ENCODE measurements around the gene MIS18A.
"Not testable (repeated sequence)": the region's sequence is repeated elsewhere in the genome, so short reads cannot be mapped to it uniquely, and the experiment has no call there.

The MIS18A gene

DNA sequence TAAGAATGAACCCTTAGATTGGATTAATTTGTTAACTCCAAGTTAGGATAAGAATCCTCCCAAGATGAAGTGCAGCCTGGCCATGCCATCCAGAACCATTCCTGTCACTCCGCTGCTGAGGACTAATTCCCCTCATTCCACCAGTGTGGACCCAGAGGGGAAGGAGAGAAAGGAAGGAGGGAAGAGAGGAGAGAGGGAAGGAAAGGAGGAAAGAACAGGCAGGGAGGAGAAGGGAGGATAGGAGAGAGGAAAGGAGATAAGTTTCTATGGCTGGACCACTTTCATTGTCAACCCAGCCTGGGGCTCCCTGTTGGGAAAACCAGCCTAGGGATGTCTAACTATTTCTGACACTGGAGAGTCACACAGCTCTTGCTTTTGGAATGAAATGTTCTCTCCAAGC is 24.5 kb upstream of the MIS18A start:
- DNase-seq: no peak

DNA sequence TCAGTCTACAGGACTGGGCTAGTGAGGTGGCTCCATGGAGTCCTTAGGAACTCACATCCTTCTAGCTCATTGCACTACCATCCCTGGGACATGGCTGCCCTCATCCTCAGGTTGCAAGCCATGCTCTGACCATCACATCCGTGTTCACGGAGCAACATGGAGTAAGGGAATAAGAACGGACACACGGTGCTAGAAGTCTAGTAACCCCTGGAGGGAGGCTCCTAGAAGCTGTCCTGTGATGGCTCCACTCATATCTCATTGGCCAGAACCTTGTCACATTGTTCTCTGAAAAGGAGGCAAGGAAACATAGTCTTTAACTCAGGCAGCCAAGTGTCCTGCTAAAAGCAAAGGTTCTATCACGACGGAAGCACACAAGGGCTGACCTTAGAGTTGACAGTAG is 23.7 kb upstream of the MIS18A start:
- DNase-seq: no peak

DNA sequence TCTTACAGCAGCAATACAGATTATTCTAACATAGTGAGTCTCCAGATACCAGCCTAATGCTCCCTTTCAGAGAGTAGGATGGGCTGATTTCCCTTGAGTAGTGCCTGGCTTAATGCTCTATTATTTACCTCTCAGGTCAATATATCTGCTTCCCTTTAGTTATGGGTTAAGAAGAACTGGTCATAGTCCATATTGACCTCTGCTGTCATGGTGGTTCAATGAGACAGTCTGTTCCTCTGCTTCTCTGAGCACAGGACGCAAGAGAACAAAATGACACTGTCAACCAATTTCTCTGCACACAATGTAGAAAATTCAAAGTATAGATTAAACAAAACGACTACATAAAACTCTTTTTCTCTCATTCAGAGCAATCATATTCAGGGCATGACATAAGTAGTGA is 22.7 kb upstream of the MIS18A start:
- no peak for DNase-seq

DNA sequence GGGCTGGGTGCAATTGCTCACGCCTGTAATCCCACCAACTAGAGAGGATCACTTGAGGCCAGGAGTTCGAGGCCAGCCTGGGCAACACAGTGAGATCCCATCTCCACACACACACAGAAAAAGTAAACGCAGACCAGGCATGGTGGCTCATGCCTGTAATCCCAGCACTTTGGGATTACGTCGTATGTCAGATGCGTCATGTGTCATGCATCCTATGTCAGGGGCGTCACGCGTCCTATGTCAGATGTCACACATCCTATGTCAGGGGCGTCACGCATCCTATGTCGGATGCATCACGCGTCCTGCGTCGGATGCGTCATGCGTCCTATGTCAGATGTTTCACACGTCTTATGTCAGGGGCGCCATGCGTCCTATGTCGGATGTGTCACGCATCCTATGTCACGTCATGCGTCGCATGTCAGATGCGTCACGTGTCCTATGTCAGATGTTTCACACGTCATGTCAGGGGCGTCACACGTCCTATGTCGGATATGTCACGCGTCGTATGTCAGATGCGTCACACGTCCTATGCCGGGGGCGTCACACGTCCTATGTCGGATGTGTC is 21.4 kb upstream of the MIS18A start:
- no peak for DNase-seq

DNA sequence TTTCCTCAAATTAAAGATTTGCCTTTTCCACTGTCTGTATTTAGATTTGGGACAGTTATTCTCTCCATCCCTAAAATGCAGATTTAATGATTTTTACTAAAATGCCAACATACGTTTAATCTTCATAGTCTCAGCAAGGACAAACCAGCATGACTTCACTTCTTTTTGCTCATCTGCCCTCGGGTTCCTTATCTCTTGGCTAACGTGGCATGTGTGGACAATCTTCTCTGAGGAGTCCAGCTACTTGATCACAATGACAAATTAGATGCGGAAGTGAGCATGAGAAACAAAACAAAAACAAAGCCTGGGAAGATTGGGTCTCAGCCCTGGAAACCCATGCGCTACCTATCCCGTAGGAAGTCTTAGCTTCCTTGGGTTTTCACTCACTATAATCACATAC is 20.8 kb upstream of the MIS18A start:
- peak; percentile 22 for DNase-seq

DNA sequence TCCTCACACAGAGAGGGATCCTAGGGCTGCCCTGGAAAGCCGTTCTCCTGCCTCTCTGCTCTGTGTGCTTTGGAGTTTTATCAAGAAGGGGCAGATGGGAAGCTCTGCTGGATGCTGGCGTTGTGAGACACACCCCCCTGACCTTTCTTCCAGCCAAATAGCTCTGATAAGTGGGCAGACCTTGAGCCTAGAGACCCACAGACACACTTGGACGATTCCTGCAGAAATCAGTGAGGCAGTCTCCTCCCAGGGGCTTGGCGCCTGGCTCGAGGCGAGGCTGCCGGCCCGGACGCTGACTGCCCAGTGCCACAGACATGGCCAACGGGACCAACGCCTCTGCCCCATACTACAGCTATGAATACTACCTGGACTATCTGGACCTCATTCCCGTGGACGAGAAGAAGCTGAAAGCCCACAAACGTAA is 19.8 kb upstream of the MIS18A start, which contains the start of gene MRAP:
Gene MRAP (plus strand): TSS at position 198 of the 424 bp plus-strand sequence. CDS start 117 bp downstream, at position 315.
- no peak for DNase-seq

DNA sequence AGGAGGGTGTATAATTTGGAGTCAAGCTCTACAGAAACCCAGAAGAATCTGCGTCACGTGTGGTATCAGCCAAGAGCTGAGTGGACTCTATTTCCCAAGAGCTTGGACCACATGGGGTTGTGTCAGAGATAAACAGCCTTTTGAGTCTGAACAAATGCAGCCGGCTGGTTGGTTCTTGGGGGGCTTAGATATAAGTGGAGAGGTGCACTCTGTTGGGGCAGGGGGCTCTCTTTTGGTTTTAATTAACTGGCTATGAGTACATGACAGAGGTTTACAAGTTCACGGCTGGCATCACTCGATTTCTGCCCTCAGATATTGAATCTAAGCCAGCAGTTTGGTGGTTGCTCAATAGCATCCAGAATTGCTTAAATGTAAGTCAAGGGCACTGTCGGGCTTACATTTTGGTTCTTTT is 19.3 kb upstream of the MIS18A start:
- DNase-seq: no peak

DNA sequence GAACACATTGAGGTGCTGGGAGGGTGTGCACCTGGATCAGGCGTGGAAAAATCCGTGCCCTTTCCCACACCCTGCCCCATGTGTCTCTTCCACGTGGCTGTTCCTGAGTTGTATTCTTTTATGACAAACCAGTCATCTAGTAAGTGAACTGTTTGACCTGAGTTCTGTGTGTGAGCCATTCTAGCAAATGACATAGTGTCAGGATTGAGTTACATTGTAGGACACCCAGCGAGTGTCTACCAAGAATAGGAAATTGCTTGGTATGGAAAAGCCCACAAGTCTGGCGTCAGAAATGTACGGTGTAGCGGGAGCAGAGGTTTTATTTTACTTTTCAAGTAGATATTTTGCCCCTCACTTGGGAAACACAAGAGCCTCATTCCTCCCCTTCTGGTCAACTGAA is 18.6 kb upstream of the MIS18A start:
- DNase-seq: no peak

DNA sequence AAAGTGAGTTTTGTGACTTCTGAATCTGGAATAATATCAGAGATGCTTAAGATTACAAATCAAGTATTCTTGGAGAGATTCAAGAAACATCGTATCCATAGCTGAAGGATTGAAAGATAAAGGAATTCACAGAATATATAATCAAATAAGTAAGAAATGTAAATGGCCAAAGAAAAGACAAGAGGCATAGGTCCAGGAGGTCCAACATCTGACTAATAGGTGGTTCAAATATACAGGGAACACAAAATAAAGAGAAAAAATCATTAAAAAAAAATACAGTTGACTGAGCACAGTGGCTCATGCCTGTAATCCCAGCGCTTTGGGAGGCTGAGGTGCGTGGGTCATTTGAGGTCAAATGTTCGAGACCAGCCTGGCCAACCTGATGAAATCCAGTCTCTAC is 6.6 kb upstream of the MIS18A start:
- no peak for DNase-seq

DNA sequence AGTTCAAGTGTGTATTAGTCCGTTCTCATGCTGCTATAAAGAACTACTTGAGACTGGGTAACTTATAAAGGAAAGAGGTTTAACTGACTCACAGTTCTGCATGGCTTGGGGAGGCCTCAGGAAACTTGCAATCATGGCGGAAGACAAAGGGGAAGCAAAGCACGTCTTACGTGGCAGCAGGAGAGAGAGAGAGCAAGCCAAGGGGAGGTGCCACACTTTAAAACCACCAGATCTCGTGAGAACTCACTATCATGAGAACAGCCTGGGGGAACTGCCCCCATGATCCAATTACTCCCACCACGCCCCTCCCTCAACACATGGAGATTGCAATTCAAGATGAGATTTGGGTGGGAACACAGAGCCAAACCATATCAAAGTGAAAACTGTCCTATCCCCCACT is 4.1 kb upstream of the MIS18A start:
- no peak for DNase-seq

DNA sequence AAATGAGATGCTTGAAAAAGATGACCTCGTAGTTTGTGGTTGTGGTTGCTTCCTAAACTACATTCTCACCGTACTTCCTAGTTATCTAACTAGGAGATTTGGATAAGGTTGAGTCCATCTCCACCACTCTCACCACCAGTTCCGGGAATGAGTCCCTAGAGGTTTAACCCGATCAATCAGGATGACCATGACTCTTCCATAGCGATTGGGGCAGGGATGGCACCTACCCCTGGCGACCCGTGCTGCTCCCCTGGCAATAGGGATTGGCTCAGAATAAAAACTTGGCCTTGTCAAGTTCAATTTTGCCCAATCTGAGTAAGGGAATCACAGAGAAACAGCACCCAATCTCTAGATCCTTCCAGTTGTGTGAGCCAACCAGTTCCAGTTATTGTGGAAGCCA is 2.7 kb upstream of the MIS18A start:
- no peak for DNase-seq

DNA sequence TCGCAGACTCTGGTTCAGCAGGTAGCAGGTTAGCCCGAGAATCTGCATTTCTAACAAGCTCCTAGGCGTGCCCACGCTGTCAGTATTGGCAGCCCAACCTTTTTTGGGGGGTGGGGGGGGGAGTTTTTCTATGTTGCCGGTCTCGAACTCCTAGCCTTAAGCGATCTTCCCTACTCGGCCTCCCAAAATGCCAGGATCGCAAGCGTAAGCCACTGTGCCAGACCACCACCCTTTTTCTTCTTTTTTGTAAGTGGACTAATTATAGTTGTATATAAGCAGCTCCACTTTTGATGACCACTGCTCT is 480 bp upstream of the MIS18A start:
- DNase-seq: no peak

DNA sequence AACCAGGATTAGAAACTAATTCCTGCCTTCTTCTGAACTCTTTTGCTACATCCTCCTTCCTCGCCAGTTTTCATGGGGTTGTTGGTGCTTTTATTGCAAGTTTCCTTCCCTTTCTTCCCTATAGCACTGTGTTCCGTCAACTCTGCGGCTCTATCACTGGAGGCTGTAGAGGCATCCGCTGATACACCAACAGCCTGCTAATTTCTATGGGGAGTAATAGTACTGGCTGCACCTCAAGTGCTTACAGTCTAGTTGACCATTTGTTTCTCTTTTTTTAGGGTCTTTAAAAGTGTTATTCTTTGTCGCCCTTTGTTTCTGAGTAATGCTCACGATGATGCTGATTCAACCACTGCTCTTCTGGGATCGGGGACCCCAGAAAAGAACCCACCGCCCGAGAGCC is 746 bp downstream of the MIS18A start:
- peak; percentile 58 for DNase-seq

DNA sequence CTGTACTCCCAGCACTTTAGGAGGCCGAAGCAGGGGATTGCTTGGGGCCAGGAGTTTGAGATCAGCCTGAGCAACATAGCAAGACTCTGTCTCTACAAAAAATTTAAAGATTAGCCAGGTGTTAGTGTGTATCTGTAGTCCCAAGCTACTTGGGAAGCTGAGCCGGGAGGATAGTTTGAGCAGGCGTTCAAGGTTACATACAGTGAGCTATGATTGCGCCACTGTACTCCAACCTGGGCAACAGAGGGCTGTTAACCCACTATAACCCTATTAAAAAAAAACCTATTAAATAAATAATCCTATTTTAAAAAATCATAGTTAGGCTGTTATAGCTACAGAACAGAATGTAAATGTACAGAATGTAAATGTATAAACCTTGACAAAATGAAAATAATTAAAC is 2.2 kb downstream of the MIS18A start:
- no peak for DNase-seq

DNA sequence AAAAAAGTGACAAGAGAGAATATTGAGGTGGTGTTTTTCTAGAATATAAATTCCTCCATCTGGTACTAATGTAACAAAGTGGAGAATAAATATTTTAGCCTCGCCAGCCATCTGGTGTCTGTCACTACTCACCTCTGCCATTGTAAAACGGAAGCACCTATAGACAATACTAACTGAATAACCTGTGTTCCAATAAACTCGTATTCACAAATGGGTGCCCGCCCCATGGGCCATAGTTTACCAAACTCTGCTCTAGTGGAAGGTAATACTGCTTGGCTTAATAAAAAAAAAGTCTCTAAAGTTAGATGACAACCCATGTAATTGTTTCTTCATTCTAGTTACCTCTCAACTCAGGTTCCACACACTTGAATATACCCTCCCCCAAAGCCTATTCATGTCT is 8.1 kb downstream of the MIS18A start:
- no peak for DNase-seq

DNA sequence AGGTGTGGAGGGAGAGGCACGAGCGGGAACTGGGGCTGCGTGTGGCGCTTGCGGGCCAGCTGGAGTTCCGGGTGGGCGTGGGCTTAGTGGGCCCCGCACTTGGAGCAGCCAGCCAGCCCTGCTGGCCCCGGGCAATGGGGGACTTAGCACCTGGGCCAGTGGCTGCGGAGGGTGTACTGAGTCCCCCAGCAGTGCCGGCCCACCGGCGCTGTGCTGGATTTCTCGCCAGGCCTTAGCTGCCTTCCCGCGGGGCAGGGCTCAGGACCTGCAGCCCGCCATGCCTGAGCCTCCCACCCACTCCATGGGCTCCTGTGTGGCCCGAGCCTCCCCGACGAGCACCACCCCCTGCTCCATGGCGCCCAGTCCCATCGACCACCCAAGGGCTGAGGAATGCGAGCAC is 13.5 kb downstream of the MIS18A start:
- not testable (repeated sequence) for DNase-seq

DNA sequence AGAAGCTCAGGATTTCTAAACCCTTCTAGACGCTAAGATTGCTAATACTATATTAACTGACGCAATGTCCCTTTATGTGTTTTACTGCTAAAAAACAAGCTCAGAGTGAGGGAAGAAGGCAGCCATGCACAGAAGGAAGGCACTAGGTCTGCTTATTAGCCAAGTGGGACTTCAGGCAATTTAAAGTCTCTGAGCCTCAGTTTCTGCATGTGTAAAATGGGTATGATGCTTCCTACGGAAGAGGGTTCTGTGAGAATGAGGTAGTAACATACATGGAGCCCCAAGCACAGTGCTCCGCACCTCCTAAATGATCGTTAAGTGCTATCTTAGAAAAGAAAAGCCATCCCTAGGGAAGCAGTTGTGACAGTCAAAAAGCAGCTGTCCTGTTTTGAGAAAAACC is 16.9 kb downstream of the MIS18A start:
- DNase-seq: no peak

DNA sequence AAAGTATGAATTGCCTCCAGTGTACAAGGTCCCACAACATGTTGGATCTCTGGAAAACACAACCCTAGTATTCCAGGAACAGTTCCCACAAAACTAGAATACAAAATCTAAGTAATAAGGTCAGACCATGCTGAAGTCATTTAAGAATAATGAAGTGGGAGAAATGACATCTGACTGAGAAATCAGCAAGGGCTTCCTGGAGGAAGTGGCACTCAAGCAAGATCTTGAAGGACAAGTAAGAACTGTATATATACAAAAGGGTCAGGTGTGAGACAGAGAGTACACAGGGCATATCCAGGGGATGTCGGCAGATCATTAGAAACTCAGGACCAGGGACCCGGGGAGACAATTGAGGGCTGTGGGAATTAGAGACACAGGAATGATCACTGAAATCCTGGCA is 18.7 kb downstream of the MIS18A start:
- no peak for DNase-seq

DNA sequence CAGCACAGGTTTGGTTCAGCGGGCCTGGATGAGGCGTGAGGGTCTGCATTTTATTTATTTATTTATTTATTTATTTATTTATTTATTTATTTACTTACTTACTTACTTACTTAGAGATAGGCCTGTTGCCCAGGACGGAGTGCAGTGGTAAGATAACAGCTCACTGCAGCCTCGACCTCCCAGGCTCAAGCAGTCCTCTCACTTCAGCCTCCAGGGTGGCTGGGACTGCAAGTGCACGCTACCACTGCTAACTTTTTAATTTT is 20.1 kb downstream of the MIS18A start:
- not testable (repeated sequence) for DNase-seq

DNA sequence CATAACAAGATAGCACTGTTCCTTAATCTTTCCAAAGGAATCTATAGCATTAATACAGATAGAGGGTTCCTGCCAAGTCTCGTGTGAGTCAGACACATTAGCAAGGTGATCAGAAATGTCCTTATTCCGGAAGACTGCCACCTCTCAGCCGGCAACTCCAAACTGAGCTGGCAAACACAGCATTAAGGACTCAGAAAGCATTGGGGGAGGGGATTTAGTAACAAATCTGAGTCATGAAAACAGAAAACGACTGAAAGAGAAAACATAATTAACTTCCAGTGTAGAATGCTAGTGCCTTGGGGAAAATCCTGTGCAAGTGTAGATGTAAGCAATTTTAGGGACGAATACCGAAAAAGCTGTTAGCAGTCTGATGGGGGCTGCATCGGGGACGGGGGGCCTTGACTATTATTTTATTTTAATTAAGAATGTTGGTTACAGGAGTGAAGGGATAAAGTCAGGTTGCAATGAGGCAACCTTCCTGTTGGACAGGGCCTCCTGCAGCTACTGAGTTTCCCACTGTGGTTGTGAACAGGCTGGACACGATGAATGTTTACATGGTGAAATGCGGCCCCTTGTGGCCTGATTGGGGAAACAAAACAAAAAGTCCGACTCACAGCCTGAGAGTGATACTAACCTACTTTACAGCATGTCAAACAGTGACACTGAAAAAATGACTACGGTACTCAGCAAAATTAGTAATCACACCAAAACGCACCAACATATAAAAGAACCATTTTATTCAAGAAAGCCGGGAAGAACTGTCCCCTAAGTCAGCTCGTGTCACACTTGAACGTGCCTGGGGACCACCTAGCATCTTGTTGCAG is 20.7 kb downstream of the MIS18A start:
- peak; percentile 85 for DNase-seq

DNA sequence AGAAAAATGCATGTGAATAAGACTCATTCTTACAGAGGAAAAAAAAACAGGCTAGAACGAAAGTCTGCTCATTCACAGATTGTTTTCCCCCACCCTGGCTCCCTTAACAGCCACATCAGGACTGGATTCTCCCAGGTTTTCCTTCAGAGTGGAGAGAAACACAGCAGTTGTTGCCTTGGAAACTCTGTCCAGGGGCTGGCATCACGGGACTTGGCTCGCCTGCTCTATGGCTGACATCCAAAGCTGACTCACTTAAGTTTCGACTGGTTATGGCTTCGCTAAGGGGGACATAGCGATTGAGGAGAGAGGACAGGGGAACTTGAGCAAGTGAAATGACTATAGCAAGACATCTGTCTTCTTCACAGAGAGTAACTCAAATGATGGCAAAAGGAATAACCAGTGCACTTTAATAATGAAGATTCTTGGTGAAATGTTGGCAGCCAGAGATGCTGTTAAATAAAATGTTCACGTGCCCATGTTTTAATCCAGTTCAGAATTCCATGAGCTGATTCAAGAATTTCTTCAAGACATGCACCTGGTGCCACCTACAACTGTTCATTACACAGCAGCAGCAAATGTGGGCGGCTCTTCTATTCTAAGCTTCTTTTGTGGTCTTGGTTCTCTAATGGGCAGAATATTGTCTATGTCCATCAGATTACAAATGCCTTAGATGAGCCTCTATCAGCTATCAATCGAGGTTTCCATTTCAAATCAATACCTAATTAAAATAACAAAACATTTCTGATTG is 21.8 kb downstream of the MIS18A start:
- DNase-seq: no peak

DNA sequence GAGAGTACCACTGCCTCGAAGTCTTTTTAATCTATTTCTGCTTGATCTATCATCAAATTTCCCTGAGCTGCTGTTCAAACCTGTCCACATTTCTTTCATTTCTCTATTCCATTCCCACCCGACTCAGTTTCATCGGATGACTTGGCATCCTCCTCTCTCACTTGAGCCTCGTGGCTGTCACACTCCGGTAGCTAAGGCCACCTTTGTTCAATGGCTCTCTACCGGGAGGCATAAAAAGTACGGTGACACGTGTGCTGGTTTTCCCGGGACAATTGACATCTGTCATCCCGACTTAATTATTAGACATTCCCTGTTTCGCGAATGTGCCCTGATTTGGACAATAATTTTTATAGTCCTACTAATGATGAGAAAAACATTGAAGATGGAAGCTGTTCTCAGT is 22.6 kb downstream of the MIS18A start:
- DNase-seq: no peak

DNA sequence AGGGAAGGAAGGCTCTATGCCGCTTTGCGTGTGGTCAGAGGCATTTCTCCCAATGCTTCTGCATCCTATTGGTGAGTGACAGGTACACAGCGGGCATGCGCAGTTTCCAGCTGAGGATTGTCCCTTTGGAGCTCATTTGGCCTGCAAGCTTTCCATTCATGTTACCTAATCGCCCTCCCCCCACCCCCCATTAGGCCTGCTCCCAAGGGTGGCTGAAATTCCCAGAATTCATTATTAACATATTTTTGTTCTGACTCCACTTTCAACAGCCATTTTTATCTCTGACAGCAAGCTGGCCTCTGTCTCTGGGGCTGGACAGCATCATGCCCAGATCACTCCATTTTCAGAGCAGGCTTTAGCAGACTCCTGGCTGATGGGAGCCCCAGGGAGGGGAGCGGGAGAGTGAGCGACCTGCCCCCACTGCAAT is 25.6 kb downstream of the MIS18A start:
- no peak for DNase-seq

DNA sequence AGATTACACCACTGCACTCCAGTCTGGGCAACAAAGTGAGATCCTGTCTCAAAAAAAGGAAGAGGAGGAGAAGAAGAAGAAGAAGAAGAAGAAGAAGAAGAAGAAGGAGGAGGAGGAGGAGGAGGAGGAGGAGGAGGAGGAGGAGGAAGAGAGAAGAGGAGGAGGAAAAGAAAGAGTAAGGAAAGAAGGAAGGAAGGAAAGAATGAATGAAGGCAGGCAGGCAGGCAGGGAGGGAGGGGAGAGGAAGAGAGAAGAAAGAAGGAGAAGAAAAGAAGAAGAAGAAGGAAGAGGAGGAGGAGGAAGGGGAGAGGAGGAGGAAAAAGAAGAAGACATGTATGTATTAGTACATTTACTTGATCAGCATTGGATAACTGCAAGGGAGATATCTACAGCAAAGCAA is 26.7 kb downstream of the MIS18A start:
- no peak for DNase-seq

All from hematopoietic multipotent progenitor cell treated with erythropoietin and hydrocortisone succinate and interleukin-3 and kit ligand, for 4 days (in vitro differentiated cells).